PC-3 (cell line): ENCODE data around the gene VSIG10. TPM values are rescaled to one million over a fixed set of nuclear protein-coding genes. Genes with fewer than 3 reads are reported as not detected.
A peak's percentile ranks its signal among the peaks of the same experiment; 100 is the strongest.

Experiments used
- ATAC-seq: fragments of 200-7000 bp; cut with Tn5 transposase; 2 replicates; pipeline ENCODE4 v1.9.1; 2020; ENCODE audit warnings: mild to moderate bottlenecking, moderate library complexity
- BruUV-seq: library from RNA; stranded (reverse); fragments of 400-500 nt; replicated peaks from 2 replicates; lab custom pipeline; 2021; lab: Mats Ljungman, UMichigan
- CTCF ChIA-PET: fragments of 300-600 bp; sonication (Branson Sonifier 250); formaldehyde crosslinking; loops from one replicate; lab custom pipeline; 2022; ENCODE audit warnings: antibody characterized with exemption; lab: Charles Lee
- POLR2A ChIA-PET: fragments of 300-600 bp; sonication (Branson Sonifier 250); formaldehyde crosslinking; loops from one replicate; lab custom pipeline; 2022; ENCODE audit warnings: antibody characterized with exemption; ENCODE audit not compliant: unreplicated experiment; lab: Charles Lee
- DNase-seq: peaks from one replicate; pipeline ENCODE4 v3.0.0-alpha.2; 2015
- H2AFZ ChIP-seq: fragments of 300-600 bp; sonication (generic); 2 replicates; pipeline ENCODE4 v1.6.0; 2016; ENCODE audit warnings: antibody characterized with exemption, low read length
- H3F3A ChIP-seq: fragments of 300-600 bp; sonication (generic); one replicate; pipeline ENCODE4 v1.6.0; 2017; ENCODE audit warnings: antibody characterized with exemption, low read length, control low read depth, mild to moderate bottlenecking; ENCODE audit not compliant: unreplicated experiment
- H3K27ac ChIP-seq: fragments of 300-600 bp; sonication (generic); 2 replicates; pipeline ENCODE4 v1.5.1; 2016; ENCODE audit warnings: mild to moderate bottlenecking, low read length
- H3K27me3 ChIP-seq: fragments of 300-600 bp; sonication (generic); 2 replicates; pipeline ENCODE4 v1.6.1; 2016; ENCODE audit warnings: low read length, mixed read lengths
- H3K36me3 ChIP-seq: fragments of 300-600 bp; sonication (generic); 2 replicates; pipeline ENCODE4 v1.6.1; 2016; ENCODE audit warnings: low read depth, mixed run types, low read length, mixed read lengths
- H3K4me1 ChIP-seq: fragments of 300-600 bp; sonication (generic); 2 replicates; pipeline ENCODE4 v1.5.1; 2016; ENCODE audit warnings: low read length; ENCODE audit not compliant: insufficient read depth
- H3K4me2 ChIP-seq: fragments of 300-600 bp; sonication (generic); 2 replicates; pipeline ENCODE4 v1.6.0; 2016; ENCODE audit warnings: low read length
- H3K4me3 ChIP-seq: fragments of 300-600 bp; sonication (generic); 2 replicates; pipeline ENCODE4 v1.5.1; 2016; ENCODE audit warnings: mild to moderate bottlenecking, low read length, mixed read lengths
- H3K79me2 ChIP-seq: fragments of 300-600 bp; sonication (generic); 2 replicates; pipeline ENCODE4 v1.6.1; 2017; ENCODE audit warnings: low read length, mixed read lengths
- H3K9ac ChIP-seq: fragments of 300-600 bp; sonication (generic); 2 replicates; pipeline ENCODE4 v1.6.0; 2016; ENCODE audit warnings: mild to moderate bottlenecking, low read length
- H3K9me2 ChIP-seq: fragments of 300-600 bp; sonication (generic); replicated peaks from 2 replicates; pipeline ENCODE4 v1.6.1; 2016; ENCODE audit warnings: mixed run types, low read length, mixed read lengths
- H3K9me3 ChIP-seq: fragments of 300-600 bp; sonication (generic); 2 replicates; pipeline ENCODE4 v1.6.1; 2016; ENCODE audit warnings: low read length, mixed read lengths
- H4K20me1 ChIP-seq: fragments of 300-600 bp; sonication (generic); 2 replicates; pipeline ENCODE4 v1.6.1; 2016; ENCODE audit warnings: low read length, mixed read lengths
- CTCF ChIP-seq: fragments of 300-600 bp; sonication (generic); conservative IDR thresholded peaks from 2 replicates; pipeline ENCODE4 v1.5.1; 2017; ENCODE audit warnings: antibody characterized with exemption, low read depth, mild to moderate bottlenecking, low read length
- EZH2 ChIP-seq: fragments of 300-600 bp; sonication (generic); IDR thresholded peaks from one replicate; pipeline ENCODE4 v1.6.1; 2017; ENCODE audit warnings: antibody characterized with exemption, mild to moderate bottlenecking, low read length; ENCODE audit not compliant: unreplicated experiment
- EZH2phosphoT487 ChIP-seq: fragments of 300-600 bp; sonication (generic); IDR thresholded peaks from 2 replicates; pipeline ENCODE4 v1.6.1; 2018; ENCODE audit warnings: mild to moderate bottlenecking, antibody characterized with exemption, low read length, borderline replicate concordance
- intact Hi-C: fragments of 100-400 bp; cut with micrococcal nuclease; formaldehyde crosslinking; loops from 2 replicates; pipeline ENCODE4 v1.9.0; 2023
- total RNA-seq: library from RNA; depleted of rRNA; stranded (reverse); fragments of >200 nt; gene quantifications from 2 replicates; pipeline ENCODE4 v1.2.3, GENCODE V29; 2014; rRNA removed

Gene VSIG10
- total RNA-seq, 1 experiment from 2014 or later, result 60.8 TPM

- intact Hi-C loops, result loop anchor here (2.0 to 5.0 kb wide), 2 partner anchors 29 to 139 kb away; no protein-coding TSS in a partner anchor
Measured at GRCh38 chr12:118015944-118016343, 87.9 kb downstream of the VSIG10 start.

DNA sequence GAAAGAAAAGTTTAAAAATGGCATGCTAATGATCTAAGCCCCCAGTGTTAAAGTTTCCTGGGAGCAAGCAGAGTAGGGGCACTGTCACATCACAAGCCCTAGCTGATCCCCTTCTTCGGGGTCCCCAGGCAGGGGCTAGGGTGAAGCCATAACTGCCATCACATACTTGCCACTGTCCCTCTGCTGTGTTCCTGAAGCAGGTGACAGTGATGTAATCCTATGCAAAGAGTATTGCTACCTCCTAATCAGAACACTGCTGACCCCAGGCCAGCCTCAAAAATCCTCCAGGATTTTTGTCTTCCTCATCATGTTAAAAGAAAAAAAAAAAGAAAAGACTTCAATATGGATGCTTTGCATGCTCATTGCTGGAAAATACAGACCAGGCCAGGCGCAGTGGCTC lies 88.5 kb downstream of the VSIG10 start:
- Histone ChIP-seq H3K27me3 (no peaks in the 10 kb centered on the region), H3K9ac (no peak overlapping the region), H2AFZ (no peak overlapping the region), H3K4me3 (no peak overlapping the region), H3K4me2 (no peak overlapping the region), H4K20me1 (peaks cover 5% of the 10 kb centered on the region; the same call in 1 of the 2 replicates), H3K9me3 (no peaks in the 10 kb centered on the region), H3K27ac (no peak overlapping the region), H3K79me2 (peaks cover 30% of the 10 kb centered on the region), H3F3A (no peaks in the 10 kb centered on the region), H3K36me3 (peaks cover 22% of the 10 kb centered on the region), H3K9me2 (no peaks in the 10 kb centered on the region), H3K4me1 (peaks cover 18% of the 10 kb centered on the region)
- ChIA-PET POLR2A (no interaction called here), CTCF (no interaction called here)
- ATAC-seq (no peak), DNase-seq (no peak)
- BruUV-seq, result no TSS peak
- TF ChIP-seq EZH2phosphoT487 (no peak), EZH2 (no peak), CTCF (no peak)
- intact Hi-C loops, result loop anchor here (5.0 kb wide), 1 partner anchor 138 kb away; no protein-coding TSS in a partner anchor

More at GRCh38 chr12:118015944-118016343, 87.9 kb downstream of the VSIG10 start:
- Histone ChIP-seq H3K9me2 (no peaks in the 10 kb centered on the region), H3F3A (no peaks in the 10 kb centered on the region), H2AFZ (peak overlapping the region; percentile 91), H3K9ac (peak overlapping the region; percentile 96; the same call in 1 of the 2 replicates), H4K20me1 (peaks cover 5% of the 10 kb centered on the region; the same call in 1 of the 2 replicates), H3K4me3 (peak overlapping the region; percentile 95), H3K4me1 (peaks cover 18% of the 10 kb centered on the region), H3K27ac (no peak overlapping the region), H3K27me3 (no peaks in the 10 kb centered on the region), H3K9me3 (no peaks in the 10 kb centered on the region), H3K4me2 (peak overlapping the region; percentile 93), H3K36me3 (peaks cover 28% of the 10 kb centered on the region), H3K79me2 (peaks cover 36% of the 10 kb centered on the region)
- ATAC-seq (no peak), DNase-seq (no peak)
- ChIA-PET CTCF (interaction anchor here (0.6 kb wide), 1 partner anchor 18 kb away, joined by 8 read pairs; no protein-coding TSS in a partner anchor), POLR2A (no interaction called here)
- TSS peak; percentile 77 for BruUV-seq
- TF ChIP-seq EZH2phosphoT487 (no peak), EZH2 (no peak), CTCF (no peak)

Other genes starting within 250 kb of the VSIG10 start
- gene KSR2, start 135.0 kb downstream of the VSIG10 start, total RNA-seq, result 0.80 and 2.8 TPM in 2 replicates
- gene RFC5, start 87.3 kb downstream of the VSIG10 start, total RNA-seq, result 86.4 and 100 TPM in 2 replicates
- gene WSB2, start 42.8 kb downstream of the VSIG10 start, total RNA-seq, result 166 and 203 TPM in 2 replicates
- 313 and 368 TPM in 2 replicates for gene PEBP1, start 32.1 kb upstream of the VSIG10 start, total RNA-seq